Endothelial cell of umbilical vein (primary cell): ENCODE results near the gene GOLGA3.

ENCODE experiments used
- CTCF ChIP-seq, 2 donors: IDR thresholded peaks; 1 replicate in 1 of 2; 2 replicates in 1 of 2; pipeline ENCODE4 v1.5.1; 2011; ENCODE audit warnings: low read length in 2 of 2, mild to moderate bottlenecking in 2 of 2, moderate library complexity in 2 of 2, control low read depth in 1 of 2, inconsistent platforms in 1 of 2, low read depth in 1 of 2; ENCODE audit not compliant: insufficient read depth in 1 of 2; ENCODE audit errors: extremely low read depth in 1 of 2
- EZH2 ChIP-seq: IDR thresholded peaks from 2 replicates; pipeline ENCODE4 v1.6.1; 2012; ENCODE audit warnings: borderline replicate concordance, low read depth, mild to moderate bottlenecking, moderate library complexity, low read length, inconsistent platforms; ENCODE audit not compliant: severe bottlenecking
- FOS ChIP-seq: IDR thresholded peaks from 2 replicates; pipeline ENCODE4 v1.6.1; 2011; ENCODE audit warnings: mild to moderate bottlenecking, low read length, moderate library complexity, borderline replicate concordance; ENCODE audit not compliant: insufficient read depth
- GATA2 ChIP-seq: IDR thresholded peaks from 2 replicates; pipeline ENCODE4 v1.7.0; 2011; ENCODE audit warnings: low read depth, mild to moderate bottlenecking, moderate library complexity, mixed read lengths, low read length; ENCODE audit not compliant: insufficient read length, insufficient read depth
- JUN ChIP-seq: IDR thresholded peaks from 2 replicates; pipeline ENCODE4 v1.6.1; 2011; ENCODE audit warnings: borderline replicate concordance, low read depth; ENCODE audit not compliant: insufficient read length, insufficient read depth
- MAX ChIP-seq: IDR thresholded peaks from 2 replicates; pipeline ENCODE4 v1.6.1; 2011; ENCODE audit not compliant: insufficient read depth, insufficient read length
- MYC ChIP-seq: IDR thresholded peaks from one replicate; pipeline ENCODE4 v1.6.1; 2011; ENCODE audit warnings: mild to moderate bottlenecking, low read depth, low read length
- POLR2A ChIP-seq: IDR thresholded peaks from 2 replicates; pipeline ENCODE4 v1.6.1; 2012; ENCODE audit warnings: low read depth, mild to moderate bottlenecking, control low read depth, low read length
- POLR2AphosphoS5 ChIP-seq: IDR thresholded peaks from 2 replicates; pipeline ENCODE4 v1.6.1; 2012; ENCODE audit warnings: low read depth, mild to moderate bottlenecking, control low read depth, low read length, moderate library complexity; ENCODE audit not compliant: insufficient read depth

GRCh38 chr12:132720606-132721345 is 107.9 kb downstream of the GOLGA3 start:
- TF ChIP-seq POLR2AphosphoS5 (no peak), EZH2 (no peak), CTCF (IDR thresholded peaks at IDR 0.05; ENCODE audit: extremely low read depth in 1 of 2, insufficient read depth in 1 of 2, low read depth in 1 of 2, low read length in 2 of 2) (no peak), GATA2 (no peak), MAX (no peak), POLR2A (peak; percentile 5), MYC (no peak), FOS (no peak), JUN (no peak)
